B cell (primary cell): ENCODE results near the gene TMEM154. TPM values are rescaled to one million over a fixed set of nuclear protein-coding genes. Genes with fewer than 3 reads are reported as not detected.

Source experiments
- ATAC-seq: fragments of 200-7000 bp; cut with Tn5 transposase; one replicate; pipeline ENCODE4 v1.10.0; 2021; ENCODE audit warnings: low read depth, mild to moderate bottlenecking, moderate number of reproducible peaks, moderate library complexity
- CTCF ChIA-PET: fragments of 350-600 bp; sonication (Branson Sonifier 250); formaldehyde crosslinking; loops from one replicate; lab custom pipeline; 2021; ENCODE audit warnings: antibody characterized with exemption, inconsistent platforms; lab: Charles Lee
- POLR2A ChIA-PET: fragments of 350-600 bp; sonication (Branson Sonifier 250); formaldehyde crosslinking; loops from one replicate; lab custom pipeline; 2021; ENCODE audit warnings: antibody characterized with exemption; lab: Charles Lee
- DNase-seq: peaks from one replicate; pipeline ENCODE4 v3.0.0; 2013
- H2AFZ ChIP-seq: 2 replicates; pipeline ENCODE4 v1.6.1; 2012; ENCODE audit warnings: mild to moderate bottlenecking, low read depth, low read length; ENCODE audit not compliant: insufficient read depth, poor library complexity, severe bottlenecking
- H3K27ac ChIP-seq, 2 donors: 1 replicate in 1 of 2; 2 replicates in 1 of 2; pipeline ENCODE4 v1.5.1; 2012 to 2013; ENCODE audit warnings: low read length in 2 of 2, mild to moderate bottlenecking in 2 of 2, moderate library complexity in 1 of 2
- H3K27me3 ChIP-seq, 4 experiments: fragments of 200-600 bp in 1 of 4; sonication (generic) in 1 of 4; replicated peaks in 1 of 4; 1 replicate in 2 of 4; 2 replicates in 2 of 4; pipeline versions ENCODE4 v1.6.1 to v1.7.0; 2013 to 2016; ENCODE audit warnings: low read length in 3 of 4, mild to moderate bottlenecking in 2 of 4, mixed read lengths in 1 of 4, moderate library complexity in 1 of 4; ENCODE audit not compliant: insufficient read depth in 4 of 4, control insufficient read depth in 3 of 4; ENCODE audit errors: control extremely low read depth in 1 of 4
- H3K36me3 ChIP-seq, 2 experiments: replicated peaks in 1 of 2; 1 replicate in 1 of 2; 2 replicates in 1 of 2; pipeline versions ENCODE4 v1.6.1 to v1.7.1; 2013; ENCODE audit warnings: low read length in 1 of 2; ENCODE audit not compliant: insufficient read depth in 2 of 2, control insufficient read depth in 1 of 2; ENCODE audit errors: control extremely low read depth in 1 of 2, extremely low read depth in 1 of 2
- H3K4me1 ChIP-seq, 2 donors: fragments of 200-600 bp in 1 of 2; sonication (generic) in 1 of 2; 1 replicate in 1 of 2; 2 replicates in 1 of 2; pipeline versions ENCODE4 v1.5.1 to v1.6.1; 2013 to 2017; ENCODE audit warnings: low read length in 2 of 2; ENCODE audit not compliant: control insufficient read depth in 2 of 2, insufficient read depth in 2 of 2
- H3K4me2 ChIP-seq: replicated peaks from 2 replicates; pipeline ENCODE3; 2012; ENCODE audit warnings: mild to moderate bottlenecking, low read depth, low read length; ENCODE audit not compliant: poor library complexity, severe bottlenecking
- H3K4me3 ChIP-seq, 5 experiments: fragments of 200-600 bp in 1 of 5; sonication (generic) in 1 of 5; 1 replicate in 3 of 5; 2 replicates in 2 of 5; pipeline versions ENCODE4 v1.5.1 to v1.7.0; 2011 to 2016; ENCODE audit warnings: low read length in 4 of 5, mild to moderate bottlenecking in 4 of 5, low read depth in 2 of 5, control low read depth in 1 of 5, moderate library complexity in 1 of 5; ENCODE audit not compliant: insufficient read depth in 1 of 5; ENCODE audit errors: control extremely low read depth in 1 of 5, extremely low read depth in 1 of 5
- H3K79me2 ChIP-seq: fragments of 200-600 bp; sonication (generic); one replicate; pipeline ENCODE4 v1.6.0; 2016; ENCODE audit warnings: low read length; ENCODE audit not compliant: control insufficient read depth, insufficient read depth
- H3K9ac ChIP-seq: fragments of 200-600 bp; sonication (generic); 2 replicates; pipeline ENCODE4 v1.6.1; 2017; ENCODE audit warnings: mild to moderate bottlenecking, low read length, moderate library complexity
- H3K9me3 ChIP-seq, 3 donors: one replicate each; pipeline versions ENCODE4 v1.6.1 to v1.7.1; 2013; ENCODE audit warnings: low read length in 2 of 3; ENCODE audit not compliant: control insufficient read depth in 2 of 3, insufficient read depth in 1 of 3; ENCODE audit errors: control extremely low read depth in 1 of 3
- H4K20me1 ChIP-seq: 2 replicates; pipeline ENCODE4 v1.6.0; 2012; ENCODE audit warnings: mild to moderate bottlenecking, low read length; ENCODE audit not compliant: insufficient read depth, control insufficient read depth, poor library complexity, severe bottlenecking
- H3K27ac Mint-ChIP-seq: one replicate; pipeline ENCODE4 v1.8.0; 2021; ENCODE audit warnings: mixed read lengths
- H3K27me3 Mint-ChIP-seq: one replicate; pipeline ENCODE4 v1.8.0; 2021; ENCODE audit warnings: mixed read lengths
- H3K4me1 Mint-ChIP-seq: one replicate; pipeline ENCODE4 v1.8.0; 2021; ENCODE audit warnings: mixed read lengths
- H3K4me3 Mint-ChIP-seq: one replicate; pipeline ENCODE4 v1.8.0; 2021; ENCODE audit warnings: mixed read lengths
- H3K9me3 Mint-ChIP-seq: one replicate; pipeline ENCODE4 v1.8.0; 2022; ENCODE audit warnings: mixed read lengths; ENCODE audit not compliant: insufficient read depth
- EZH2 ChIP-seq: IDR thresholded peaks from 2 replicates; pipeline ENCODE4 v1.6.1; 2012; ENCODE audit warnings: borderline replicate concordance, low read depth, mild to moderate bottlenecking, moderate library complexity, low read length; ENCODE audit not compliant: insufficient read depth, poor library complexity, severe bottlenecking
- WGBS: methylation state at CpG from one replicate; pipeline ENCODE4 v1.1.5; 2013; ENCODE audit warnings: missing lambda C conversion rate; ENCODE audit not compliant: insufficient coverage; 5-methylcytosine and 5-hydroxymethylcytosine counted together
- intact Hi-C: fragments of 100-400 bp; cut with micrococcal nuclease; formaldehyde crosslinking; loops from one replicate; pipeline ENCODE4 v1.10.0; 2022
- polyA plus RNA-seq: library from polyadenylated mRNA; depleted of rRNA; stranded (reverse); fragments of >200 nt; gene quantifications from 2 replicates; pipeline ENCODE4 v1.2.3, GENCODE V29; 2012
- total RNA-seq, 2 donors: library from RNA; stranded (reverse); fragments of 120-200 nt in 1 of 2; gene quantifications; 1 replicate in 1 of 2; 2 replicates in 1 of 2; pipeline versions ENCODE4 v1.2.3 to v1.2.4, GENCODE V29; 2013 to 2022
- TF ChIP-seq, protein P1 (sequence below): fragments of 200-600 bp; IDR thresholded peaks from one replicate; pipeline ENCODE4 v1.8.0; 2022; ENCODE audit warnings: antibody characterized with exemption, mild to moderate bottlenecking

TMEM154 gene
- total and polyA plus RNA-seq, 2 donors (not counting 1 experiment from before 2014, with no cell fraction given), result 20.1 to 99.1 TPM

DNA sequence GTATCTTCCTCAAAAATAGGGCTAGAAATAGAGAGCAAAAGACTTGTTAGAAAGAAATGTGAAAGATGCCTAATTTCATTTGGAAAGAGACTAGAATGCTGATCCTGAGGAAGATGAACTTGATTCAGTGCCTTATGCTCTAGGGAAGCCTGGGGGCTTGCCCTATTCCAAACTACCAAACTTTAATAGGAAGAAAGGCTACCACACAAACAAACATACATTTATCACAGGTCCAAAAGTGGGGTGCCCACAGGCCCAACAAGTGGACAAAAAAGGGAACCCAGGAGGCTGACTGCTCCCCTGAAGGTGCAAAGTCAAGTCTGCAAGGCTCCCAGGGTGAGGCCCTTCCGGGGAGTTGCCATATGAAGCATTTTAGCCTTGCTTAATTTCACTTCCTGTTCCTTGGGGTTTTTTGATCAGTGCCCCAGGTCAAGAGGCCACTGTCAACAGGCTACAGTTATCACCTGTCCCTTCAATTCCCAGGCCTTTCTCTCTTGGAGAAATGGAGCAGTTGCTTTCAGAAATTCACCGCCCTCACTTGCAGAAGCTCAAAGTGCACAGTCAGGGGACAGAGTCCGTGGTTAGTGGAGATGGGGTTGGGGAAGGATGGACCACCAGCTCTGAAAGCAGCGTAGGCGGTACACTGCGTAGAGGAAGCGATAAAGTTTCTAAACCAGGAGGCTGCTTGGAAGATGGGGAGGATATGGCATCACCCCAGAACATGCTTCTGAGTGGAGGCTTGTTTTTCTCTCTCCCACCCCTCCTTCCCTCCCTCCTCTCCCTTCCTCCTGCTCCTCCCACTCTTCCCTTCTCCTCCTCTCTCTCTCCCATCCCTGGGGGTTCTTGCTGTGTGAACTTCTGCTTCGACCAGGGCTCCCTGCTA is 36.4 kb downstream of the TMEM154 start:
- ATAC-seq (peak; percentile 85), DNase-seq (peak; percentile 84)
- Histone ChIP-seq H2AFZ (peak overlapping the region; percentile 40), H3K4me2 (peak overlapping the region; percentile 58), H3K9me3 (peaks cover 0 to 8% (median 3%) of the 10 kb centered on the region in 3 donors), H3K27me3 (no peaks in the 10 kb centered on the region), H3K27ac (peak overlapping the region; percentile 75 to 88), H3K4me1 (peaks cover 36 to 58% of the 10 kb centered on the region in 2 donors), H3K36me3 (peaks cover 7 to 55% of the 10 kb centered on the region in 2 experiments), H3K79me2 (peaks cover 26% of the 10 kb centered on the region), H3K9ac (peak overlapping the region; percentile 11), H3K4me3 (peak overlapping the region in 2 of 5 experiments; percentile 9 to 20), H4K20me1 (no peaks in the 10 kb centered on the region)
- Mint-ChIP-seq H3K4me1 (peaks cover 73% of the 10 kb centered on the region), H3K4me3 (peak overlapping the region; percentile 79), H3K9me3 (no peaks in the 10 kb centered on the region), H3K27me3 (no peaks in the 10 kb centered on the region), H3K27ac (peak overlapping the region; percentile 98)
- intact Hi-C loops, result loop anchor here (1.0 to 5.0 kb wide), 7 partner anchors 20 to 134 kb away; partner anchors contain the start of genes ARFIP1, FBXW7, TIGD4 and TMEM154
- CTCF ChIA-PET, result interaction anchor here (0.6 to 11.7 kb wide), 15 partner anchors 10 to 235 kb away, joined by 3 to 199 read pairs (median 3); partner anchors contain the start of gene TMEM154
- POLR2A ChIA-PET, result interaction anchor here (0.6 to 1.6 kb wide), 11 partner anchors 12 to 136 kb away, joined by 3 to 11 read pairs (median 4); partner anchors contain the start of genes ARFIP1, FBXW7, TIGD4 and TMEM154
- 42% methylated on average over 2 of the region's 8 CpGs for WGBS
- no peak for TF ChIP-seq EZH2
- TF ChIP-seq, protein P1, sequence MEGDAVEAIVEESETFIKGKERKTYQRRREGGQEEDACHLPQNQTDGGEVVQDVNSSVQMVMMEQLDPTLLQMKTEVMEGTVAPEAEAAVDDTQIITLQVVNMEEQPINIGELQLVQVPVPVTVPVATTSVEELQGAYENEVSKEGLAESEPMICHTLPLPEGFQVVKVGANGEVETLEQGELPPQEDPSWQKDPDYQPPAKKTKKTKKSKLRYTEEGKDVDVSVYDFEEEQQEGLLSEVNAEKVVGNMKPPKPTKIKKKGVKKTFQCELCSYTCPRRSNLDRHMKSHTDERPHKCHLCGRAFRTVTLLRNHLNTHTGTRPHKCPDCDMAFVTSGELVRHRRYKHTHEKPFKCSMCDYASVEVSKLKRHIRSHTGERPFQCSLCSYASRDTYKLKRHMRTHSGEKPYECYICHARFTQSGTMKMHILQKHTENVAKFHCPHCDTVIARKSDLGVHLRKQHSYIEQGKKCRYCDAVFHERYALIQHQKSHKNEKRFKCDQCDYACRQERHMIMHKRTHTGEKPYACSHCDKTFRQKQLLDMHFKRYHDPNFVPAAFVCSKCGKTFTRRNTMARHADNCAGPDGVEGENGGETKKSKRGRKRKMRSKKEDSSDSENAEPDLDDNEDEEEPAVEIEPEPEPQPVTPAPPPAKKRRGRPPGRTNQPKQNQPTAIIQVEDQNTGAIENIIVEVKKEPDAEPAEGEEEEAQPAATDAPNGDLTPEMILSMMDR, result no peak
